ENCODE data around the gene KCND3. TPM values are rescaled to one million over a fixed set of nuclear protein-coding genes. Genes with fewer than 3 reads are reported as not detected.

KCND3 gene
- total RNA-seq, 5 donors from 2014 or later (not counting 1 experiment from before 2014, with no cell fraction given): not detected

GRCh38 chr1:111920221-111921024, 69.0 kb downstream of the KCND3 start:
- Mint-ChIP-seq H3K4me3 (no peak overlapping the region), H3K27me3 (peaks cover 27 to 41% of the 10 kb centered on the region in 2 donors), H3K9me3 (no peaks in the 10 kb centered on the region), H3K36me3 (no peaks in the 10 kb centered on the region), H3K4me1 (peaks cover 0 to 2% (median 0%) of the 10 kb centered on the region in 3 donors), H3K27ac (no peak overlapping the region)
- ATAC-seq (replicated peaks in 1 of 4) (no peak), DNase-seq (no peak)
- WGBS (ENCODE audit: insufficient coverage): 8% methylated on average over 10 of the region's 11 CpGs
- CTCF ChIA-PET: no interaction called here
- H3K9me3 ChIP-seq: no peaks in the 10 kb centered on the region
- H3K4me3 ChIP-seq (ENCODE audit: control insufficient read depth in 1 of 2, extremely low read depth in 1 of 2, low read length in 1 of 2): no peak overlapping the region
- no peaks in the 10 kb centered on the region for H3K4me1 ChIP-seq (ENCODE audit: control insufficient read depth in 1 of 2, extremely low read depth in 1 of 2, insufficient read depth in 2 of 2, low read length in 2 of 2)
- H3K36me3 ChIP-seq (ENCODE audit: control insufficient read depth in 2 of 2, extremely low read depth in 1 of 2, insufficient read depth in 1 of 2, low read length in 1 of 2): no peaks in the 10 kb centered on the region
- no peak overlapping the region for H3K27ac ChIP-seq (ENCODE audit: low read length)
- H3K27me3 ChIP-seq (replicated peaks in 1 of 2; ENCODE audit: control insufficient read depth in 2 of 2, extremely low read depth in 1 of 2, insufficient read depth in 2 of 2, low read length in 1 of 2): peaks cover 0 to 27% of the 10 kb centered on the region in 2 experiments
- POLR2A ChIA-PET: no interaction called here

GRCh38 chr1:111911776-111912515, 77.5 kb downstream of the KCND3 start:
- no CpG with 5 or more reads among the region's 5 CpGs for WGBS (ENCODE audit: insufficient coverage)

GRCh38 chr1:111911061-111911460, 78.4 kb downstream of the KCND3 start:
- H3K27ac Mint-ChIP-seq: no peak overlapping the region
- DNase-seq (no peak), ATAC-seq (replicated peaks in 1 of 4) (no peak)
- H3K4me1 Mint-ChIP-seq: no peaks in the 10 kb centered on the region
- ChIA-PET POLR2A (no interaction called here), CTCF (no interaction called here)
- peaks cover 3 to 15% of the 10 kb centered on the region in 2 experiments for H3K27me3 ChIP-seq (replicated peaks in 1 of 2; ENCODE audit: control insufficient read depth in 2 of 2, extremely low read depth in 1 of 2, insufficient read depth in 2 of 2, low read length in 1 of 2)
- H3K27ac ChIP-seq (ENCODE audit: low read length): no peak overlapping the region
- WGBS (ENCODE audit: insufficient coverage): no CpG with 5 or more reads among the region's 1 CpG
- H3K4me1 ChIP-seq (ENCODE audit: control insufficient read depth in 1 of 2, extremely low read depth in 1 of 2, insufficient read depth in 2 of 2, low read length in 2 of 2): no peaks in the 10 kb centered on the region
- no peak overlapping the region for H3K4me3 ChIP-seq (ENCODE audit: control insufficient read depth in 1 of 2, extremely low read depth in 1 of 2, low read length in 1 of 2)
- H3K9me3 Mint-ChIP-seq: peaks cover 0 to 4% (median 0%) of the 10 kb centered on the region in 3 donors
- H3K36me3 ChIP-seq (ENCODE audit: control insufficient read depth in 2 of 2, extremely low read depth in 1 of 2, insufficient read depth in 1 of 2, low read length in 1 of 2): no peaks in the 10 kb centered on the region
- no peak overlapping the region for H3K4me3 Mint-ChIP-seq
- peaks cover 40 to 44% of the 10 kb centered on the region in 2 donors for H3K27me3 Mint-ChIP-seq
- H3K9me3 ChIP-seq: peaks cover 2% of the 10 kb centered on the region
- no peaks in the 10 kb centered on the region for H3K36me3 Mint-ChIP-seq

More at GRCh38 chr1:111911776-111912515, 77.5 kb downstream of the KCND3 start:
- peaks cover 0 to 4% (median 0%) of the 10 kb centered on the region in 3 donors for H3K9me3 Mint-ChIP-seq
- peaks cover 3 to 13% of the 10 kb centered on the region in 2 experiments for H3K27me3 ChIP-seq (replicated peaks in 1 of 2; ENCODE audit: control insufficient read depth in 2 of 2, extremely low read depth in 1 of 2, insufficient read depth in 2 of 2, low read length in 1 of 2)
- ChIA-PET POLR2A (no interaction called here), CTCF (no interaction called here)
- H3K4me1 ChIP-seq (ENCODE audit: control insufficient read depth in 1 of 2, extremely low read depth in 1 of 2, insufficient read depth in 2 of 2, low read length in 2 of 2): no peaks in the 10 kb centered on the region
- H3K9me3 ChIP-seq: peaks cover 2% of the 10 kb centered on the region
- no peak for ATAC-seq (replicated peaks in 1 of 4)
- no peaks in the 10 kb centered on the region for H3K4me1 Mint-ChIP-seq
- DNase-seq: no peak
- H3K27ac Mint-ChIP-seq: no peak overlapping the region
- H3K4me3 Mint-ChIP-seq: no peak overlapping the region
- no peak overlapping the region for H3K27ac ChIP-seq (ENCODE audit: low read length)
- no peak overlapping the region for H3K4me3 ChIP-seq (ENCODE audit: control insufficient read depth in 1 of 2, extremely low read depth in 1 of 2, low read length in 1 of 2)
- H3K36me3 Mint-ChIP-seq: no peaks in the 10 kb centered on the region
- H3K27me3 Mint-ChIP-seq: peaks cover 35 to 39% of the 10 kb centered on the region in 2 donors
- no peaks in the 10 kb centered on the region for H3K36me3 ChIP-seq (ENCODE audit: control insufficient read depth in 2 of 2, extremely low read depth in 1 of 2, insufficient read depth in 1 of 2, low read length in 1 of 2)

- no peaks in the 10 kb centered on the region for H3K4me1 ChIP-seq (ENCODE audit: control insufficient read depth in 1 of 2, extremely low read depth in 1 of 2, insufficient read depth in 2 of 2, low read length in 2 of 2)
- no peaks in the 10 kb centered on the region for H3K9me3 Mint-ChIP-seq
- POLR2A ChIA-PET: no interaction called here
- H3K27ac Mint-ChIP-seq: no peak overlapping the region
- H3K4me3 ChIP-seq (ENCODE audit: control insufficient read depth in 1 of 2, extremely low read depth in 1 of 2, low read length in 1 of 2): no peak overlapping the region
- no peak overlapping the region for H3K27ac ChIP-seq (ENCODE audit: low read length)
- DNase-seq (no peak), ATAC-seq (replicated peaks in 1 of 4) (no peak)
- H3K4me3 Mint-ChIP-seq: no peak overlapping the region
- no peaks in the 10 kb centered on the region for H3K4me1 Mint-ChIP-seq
- WGBS (ENCODE audit: insufficient coverage): 50% methylated on average over 3 of the region's 4 CpGs
- peaks cover 40 to 49% of the 10 kb centered on the region in 2 donors for H3K27me3 Mint-ChIP-seq
- H3K36me3 Mint-ChIP-seq: no peaks in the 10 kb centered on the region
- CTCF ChIA-PET: no interaction called here
- no peaks in the 10 kb centered on the region for H3K9me3 ChIP-seq
- no peaks in the 10 kb centered on the region for H3K36me3 ChIP-seq (ENCODE audit: control insufficient read depth in 2 of 2, extremely low read depth in 1 of 2, insufficient read depth in 1 of 2, low read length in 1 of 2)
- peaks cover 3 to 30% of the 10 kb centered on the region in 2 experiments for H3K27me3 ChIP-seq (replicated peaks in 1 of 2; ENCODE audit: control insufficient read depth in 2 of 2, extremely low read depth in 1 of 2, insufficient read depth in 2 of 2, low read length in 1 of 2)
Observed at GRCh38 chr1:111909030-111909429, 80.4 kb downstream of the KCND3 start.

- H3K4me1 Mint-ChIP-seq: no peaks in the 10 kb centered on the region
- DNase-seq: no peak
- H3K4me3 Mint-ChIP-seq: no peak overlapping the region
- no peak overlapping the region for H3K27ac Mint-ChIP-seq
- H3K27ac ChIP-seq (ENCODE audit: low read length): no peak overlapping the region
- whole genome bisulfite sequencing (ENCODE audit: insufficient coverage): 92% methylated on average over 2 of the region's 3 CpGs
- POLR2A ChIA-PET: no interaction called here
- no peak for ATAC-seq (replicated peaks in 1 of 4)
- H3K27me3 Mint-ChIP-seq: peaks cover 40 to 51% of the 10 kb centered on the region in 2 donors
- no peaks in the 10 kb centered on the region for H3K4me1 ChIP-seq (ENCODE audit: control insufficient read depth in 1 of 2, extremely low read depth in 1 of 2, insufficient read depth in 2 of 2, low read length in 2 of 2)
- peaks cover 3 to 37% of the 10 kb centered on the region in 2 experiments for H3K27me3 ChIP-seq (replicated peaks in 1 of 2; ENCODE audit: control insufficient read depth in 2 of 2, extremely low read depth in 1 of 2, insufficient read depth in 2 of 2, low read length in 1 of 2)
- H3K36me3 Mint-ChIP-seq: no peaks in the 10 kb centered on the region
- H3K9me3 ChIP-seq: no peaks in the 10 kb centered on the region
- CTCF ChIA-PET: no interaction called here
- H3K36me3 ChIP-seq (ENCODE audit: control insufficient read depth in 2 of 2, extremely low read depth in 1 of 2, insufficient read depth in 1 of 2, low read length in 1 of 2): no peaks in the 10 kb centered on the region
- H3K9me3 Mint-ChIP-seq: no peaks in the 10 kb centered on the region
- no peak overlapping the region for H3K4me3 ChIP-seq (ENCODE audit: control insufficient read depth in 1 of 2, extremely low read depth in 1 of 2, low read length in 1 of 2)
Observed at GRCh38 chr1:111908011-111908621, 81.4 kb downstream of the KCND3 start.

GRCh38 chr1:111907321-111907720, 82.1 kb downstream of the KCND3 start:
- no peak for DNase-seq
- WGBS (ENCODE audit: insufficient coverage): no CpG with 5 or more reads among the region's 3 CpGs
- H3K36me3 Mint-ChIP-seq: no peaks in the 10 kb centered on the region
- H3K27me3 ChIP-seq (replicated peaks in 1 of 2; ENCODE audit: control insufficient read depth in 2 of 2, extremely low read depth in 1 of 2, insufficient read depth in 2 of 2, low read length in 1 of 2): peaks cover 3 to 40% of the 10 kb centered on the region in 2 experiments
- H3K36me3 ChIP-seq (ENCODE audit: control insufficient read depth in 2 of 2, extremely low read depth in 1 of 2, insufficient read depth in 1 of 2, low read length in 1 of 2): no peaks in the 10 kb centered on the region
- H3K27me3 Mint-ChIP-seq: peaks cover 40 to 48% of the 10 kb centered on the region in 2 donors
- H3K27ac Mint-ChIP-seq: no peak overlapping the region
- H3K27ac ChIP-seq (ENCODE audit: low read length): no peak overlapping the region
- H3K4me1 ChIP-seq (ENCODE audit: control insufficient read depth in 1 of 2, extremely low read depth in 1 of 2, insufficient read depth in 2 of 2, low read length in 2 of 2): no peaks in the 10 kb centered on the region
- ChIA-PET CTCF (interaction anchor here in 1 of 2 donors (1.0 kb wide), 1 partner anchor 156 kb away, joined by 3 read pairs; no protein-coding TSS in a partner anchor), POLR2A (no interaction called here)
- no peak for ATAC-seq (replicated peaks in 1 of 4)
- no peaks in the 10 kb centered on the region for H3K4me1 Mint-ChIP-seq
- no peaks in the 10 kb centered on the region for H3K9me3 Mint-ChIP-seq
- H3K9me3 ChIP-seq: no peaks in the 10 kb centered on the region
- no peak overlapping the region for H3K4me3 ChIP-seq (ENCODE audit: control insufficient read depth in 1 of 2, extremely low read depth in 1 of 2, low read length in 1 of 2)
- H3K4me3 Mint-ChIP-seq: no peak overlapping the region

Measured in T-cell (primary cell).